GM19043 (cell line): ENCODE results near the gene MGMT.
"Not testable (repeated sequence)": the region's sequence is repeated elsewhere in the genome, so short reads cannot be mapped to it uniquely, and the experiment has no call there.

Experiments
- ATAC-seq: cut with Tn5 transposase; IDR thresholded peaks from one replicate; pipeline ENCODE4 v1.9.1; 2021; ENCODE audit warnings: low read depth; ENCODE audit not compliant: unreplicated experiment

MGMT gene

GRCh38 chr10:129466703-129467358 is at the start of gene MGMT:
TSS of gene MGMT (plus strand) at chr10:129467241.
- peak; percentile 88 for ATAC-seq

DNA sequence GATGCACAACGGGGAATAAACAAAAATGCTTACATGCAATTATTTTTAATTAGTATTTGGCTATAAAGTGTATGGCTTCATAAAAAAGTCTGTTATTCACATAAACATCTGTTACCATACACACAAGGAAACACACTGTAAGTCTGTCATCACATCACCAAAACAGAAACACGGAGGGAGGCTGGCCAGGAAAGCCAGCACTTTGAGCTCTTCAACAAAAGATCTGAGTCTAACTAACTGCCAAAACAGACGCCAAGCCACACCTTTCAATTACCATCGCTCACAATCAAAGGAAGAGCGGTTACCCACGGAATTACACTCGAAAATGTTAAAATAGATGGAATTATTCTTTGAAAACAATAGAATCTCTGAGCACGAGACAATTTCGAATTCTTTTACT is 49.2 kb upstream of the MGMT start:
- no peak for ATAC-seq

GRCh38 chr10:129418496-129419225 is 48.4 kb upstream of the MGMT start:
- ATAC-seq = no peak

GRCh38 chr10:129419397-129419796 is 47.6 kb upstream of the MGMT start:
- no peak for ATAC-seq

- no peak for ATAC-seq
Measured at GRCh38 chr10:129421399-129422010, 45.5 kb upstream of the MGMT start.

GRCh38 chr10:129424978-129425377 is 42.1 kb upstream of the MGMT start:
- ATAC-seq = no peak

DNA sequence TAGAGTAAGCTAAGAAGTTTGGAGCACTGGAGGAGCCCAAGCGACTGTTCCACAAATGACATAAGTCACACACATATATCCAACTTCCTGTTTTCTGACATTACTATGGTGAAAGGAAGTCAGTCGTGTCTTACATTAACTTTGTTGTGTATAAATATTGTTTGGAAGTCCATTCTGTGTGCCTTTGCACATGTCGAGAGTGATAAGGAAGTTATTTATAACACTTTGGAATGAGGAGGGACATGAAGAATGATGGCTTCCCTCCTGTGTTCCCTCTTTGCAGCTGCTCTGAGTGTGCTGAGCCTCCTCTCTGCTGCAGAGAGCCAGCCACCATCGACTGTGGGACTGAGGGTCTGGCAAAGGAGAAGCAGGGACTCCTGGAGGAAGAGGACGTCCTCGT is 40.4 kb upstream of the MGMT start:
- no peak for ATAC-seq

DNA sequence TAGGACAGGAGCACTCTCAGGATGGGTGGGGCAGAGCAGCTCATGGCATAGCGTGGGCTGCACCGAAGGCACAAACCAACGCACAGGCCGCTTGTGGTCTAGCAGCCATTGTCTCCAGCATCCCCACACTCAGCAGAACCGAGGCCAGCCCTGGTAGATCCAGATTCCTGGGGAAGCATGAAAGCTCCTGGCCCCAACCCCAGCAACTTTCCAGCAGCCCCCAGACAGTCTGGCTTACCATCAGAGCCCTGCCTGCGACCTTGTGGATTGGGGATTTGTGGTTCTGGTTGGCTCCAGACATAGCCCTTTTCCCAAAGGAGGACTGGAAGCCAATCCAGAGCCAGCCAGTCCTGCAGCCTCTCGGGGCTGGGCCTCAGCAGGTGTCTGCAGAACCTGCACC is 33.8 kb upstream of the MGMT start:
- ATAC-seq = no peak

- ATAC-seq = not testable (repeated sequence)
Measured at GRCh38 chr10:129435724-129436123, 31.3 kb upstream of the MGMT start.

DNA sequence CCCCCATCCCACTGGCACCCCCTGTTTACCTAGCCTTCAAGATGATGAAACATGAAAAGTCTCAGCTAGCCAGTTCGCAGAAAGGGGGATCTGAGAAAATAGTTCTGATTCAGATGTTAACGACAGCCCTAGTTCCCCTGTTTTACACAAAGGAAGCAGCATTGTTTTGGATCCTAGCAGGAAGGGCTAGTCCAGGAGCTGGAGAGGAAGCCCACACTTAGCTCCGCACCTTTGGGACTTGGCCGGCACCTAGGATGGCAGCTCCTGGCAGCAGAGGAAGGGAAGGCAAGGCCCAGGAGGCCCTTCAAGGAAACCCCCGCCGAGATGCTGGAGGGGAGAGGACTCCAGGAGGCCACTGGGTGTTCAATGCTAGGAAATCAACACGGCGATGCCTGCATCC is 29.0 kb upstream of the MGMT start:
- no peak for ATAC-seq

- ATAC-seq = no peak
Measured at GRCh38 chr10:129440247-129440646, 26.8 kb upstream of the MGMT start.

DNA sequence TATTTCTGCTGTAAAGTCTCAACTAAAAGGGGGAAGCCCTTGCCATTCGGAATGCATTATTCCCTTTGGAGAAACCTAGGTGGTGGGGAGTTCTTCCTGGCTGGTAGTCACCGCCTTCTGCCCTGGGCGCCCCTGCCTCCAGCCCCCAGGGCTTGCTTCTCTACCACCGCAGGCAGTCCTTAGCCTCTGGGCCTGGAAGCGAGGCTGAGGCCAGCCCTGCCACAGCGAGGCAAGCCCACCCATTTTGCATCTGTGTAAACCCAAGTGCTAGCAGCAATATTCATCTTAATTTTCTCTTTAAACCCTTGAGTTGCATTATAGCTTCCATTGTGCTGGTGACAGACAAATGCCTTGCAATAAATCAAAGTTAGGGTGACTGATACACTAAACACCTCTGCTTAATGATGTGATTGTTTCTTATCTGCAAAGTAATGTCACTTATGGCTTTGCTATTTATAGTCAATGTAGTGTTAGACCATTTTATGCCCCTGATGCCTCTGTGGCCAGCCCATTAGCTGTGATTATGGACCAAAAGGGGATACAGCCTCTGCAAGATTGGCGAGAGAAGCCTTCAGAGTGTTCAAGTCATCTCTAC is 26.2 kb upstream of the MGMT start:
- no peak for ATAC-seq

DNA sequence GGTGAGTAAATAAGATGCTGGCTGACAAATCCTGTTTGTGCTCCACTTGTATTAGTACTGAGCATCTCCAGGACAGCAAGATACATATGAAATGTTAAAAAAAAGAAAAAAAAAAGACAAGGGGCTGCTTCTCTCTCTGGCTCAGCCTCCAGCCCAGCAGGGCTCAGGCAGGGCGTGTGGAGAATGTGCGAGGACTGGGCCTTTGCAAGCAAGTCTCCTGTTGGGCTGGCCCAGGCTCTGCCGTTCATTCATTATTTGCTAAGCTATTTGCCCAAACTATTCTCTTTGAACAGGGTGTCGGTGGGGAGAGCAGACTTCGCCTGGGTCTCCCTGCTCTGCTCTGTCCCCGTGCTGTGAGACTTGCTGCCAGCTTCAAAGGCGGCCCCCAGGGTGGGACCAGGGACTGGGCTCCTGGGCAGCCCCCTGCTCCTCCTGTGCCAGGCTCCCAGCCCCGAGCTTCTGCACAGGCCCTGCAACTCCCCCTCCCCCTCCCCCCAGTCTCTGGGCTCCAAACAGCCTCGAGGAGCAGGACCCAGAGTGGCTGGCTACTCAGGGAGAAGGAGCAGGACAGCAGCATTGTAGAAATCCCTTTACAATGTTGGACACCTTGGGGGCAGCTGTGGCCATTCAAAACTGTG is 25.6 kb upstream of the MGMT start:
- no peak for ATAC-seq

- no peak for ATAC-seq
Measured at GRCh38 chr10:129442866-129443265, 24.2 kb upstream of the MGMT start.

- no peak for ATAC-seq
Measured at GRCh38 chr10:129444359-129444758, 22.7 kb upstream of the MGMT start.

- no peak for ATAC-seq
Measured at GRCh38 chr10:129445436-129446182, 21.4 kb upstream of the MGMT start.

DNA sequence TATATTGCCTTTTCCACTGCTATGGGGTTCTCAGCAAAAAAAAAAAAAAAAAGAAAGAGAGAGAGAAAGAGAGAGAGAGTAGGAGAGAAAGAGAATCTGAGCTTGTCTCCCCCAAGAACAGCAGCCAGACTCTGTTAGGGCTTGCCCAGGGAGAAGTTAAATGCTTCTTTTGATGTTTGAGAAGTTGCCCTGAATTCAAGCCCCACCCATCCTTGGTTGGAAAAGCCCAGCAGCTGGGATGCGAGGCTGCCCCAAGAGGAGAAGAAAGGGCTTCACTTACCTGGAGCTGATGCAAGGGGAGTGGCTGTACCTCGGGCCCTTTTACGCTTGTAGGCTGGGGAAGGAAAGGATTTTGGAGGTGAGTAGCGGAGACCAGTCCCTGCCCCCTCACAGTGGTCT is 20.9 kb upstream of the MGMT start:
- ATAC-seq = no peak

- ATAC-seq = no peak
Measured at GRCh38 chr10:129447486-129447885, 19.6 kb upstream of the MGMT start.

DNA sequence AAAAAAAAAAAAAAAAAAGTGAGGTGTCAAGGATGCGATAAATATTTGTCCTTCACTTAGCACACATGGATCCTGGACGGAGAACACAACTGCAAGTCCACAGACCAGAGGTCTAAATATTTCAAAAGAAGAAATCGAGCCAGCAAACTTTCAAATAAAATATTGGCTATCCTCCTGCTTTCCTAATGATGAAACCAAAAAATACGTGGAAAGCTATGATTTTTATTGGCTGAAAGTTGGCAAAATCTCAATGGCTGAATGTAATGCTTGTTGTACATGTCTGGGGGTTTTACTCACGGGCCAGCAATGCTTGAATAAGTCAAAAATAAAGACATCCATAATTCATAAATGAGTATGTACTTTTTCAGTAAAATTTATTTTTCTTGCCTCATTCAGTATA is 19.0 kb upstream of the MGMT start:
- no peak for ATAC-seq

- no peak for ATAC-seq
Measured at GRCh38 chr10:129448539-129448938, 18.5 kb upstream of the MGMT start.
